Measurements from ENCODE around the gene PI4K2B.

GRCh38 chr4:25198713-25199112, 35.1 kb upstream of the PI4K2B start:
- TF ChIP-seq CTCF (IDR thresholded peaks at IDR 0.05) (no peak), POLR2A (IDR thresholded peaks at IDR 0.05) (no peak), POLR2AphosphoS5 (IDR thresholded peaks at IDR 0.05) (no peak), EP300 (IDR thresholded peaks at IDR 0.05; ENCODE audit: low read depth) (no peak)

Data from transverse colon (tissue), 4 donors.